ENCODE measurements around the gene SULT2A1. TPM values are rescaled to one million over a fixed set of nuclear protein-coding genes. Genes with fewer than 3 reads are reported as not detected.

SULT2A1 gene
- total RNA-seq, 2 experiments from 2014 or later, result not detected

DNA sequence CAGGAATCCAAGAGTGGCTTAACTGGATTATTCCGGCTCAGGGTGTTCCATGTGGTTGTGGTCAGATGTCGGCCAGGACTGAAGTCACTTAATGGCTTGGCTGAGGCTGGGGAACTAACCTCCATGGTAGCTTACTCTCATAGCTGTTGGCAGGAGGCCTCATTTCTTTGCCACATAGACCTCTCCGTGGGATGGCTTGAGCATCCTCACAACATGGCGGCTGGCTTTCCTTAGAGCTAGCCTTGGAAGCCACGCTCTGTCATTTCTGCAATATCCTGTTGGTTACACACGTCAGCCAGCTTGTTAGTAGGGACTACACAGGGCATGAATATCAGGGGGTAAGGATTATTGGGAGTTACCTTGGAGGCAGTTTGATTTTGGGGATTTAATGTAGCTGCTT is 59.3 kb downstream of the SULT2A1 start:
- intact Hi-C loops (cut with micrococcal nuclease; ENCODE audit: unreplicated experiment), result no loop called here
- POLR2A ChIA-PET, result no interaction called here
- no peak overlapping the region for H3K4me3 ChIP-seq (ENCODE audit: low read depth, low read length, poor library complexity, severe bottlenecking)
- H3K4me1 ChIP-seq (ENCODE audit: insufficient read depth, low read length, poor library complexity, severe bottlenecking), result no peaks in the 10 kb centered on the region
- no peak for TF ChIP-seq EZH2phosphoT487 (IDR thresholded peaks at IDR 0.05; ENCODE audit: borderline replicate concordance, low read depth, low read length)
- TF ChIP-seq CTCF (conservative IDR thresholded peaks at IDR 0.05; ENCODE audit: low read length), result no peak
- no peak overlapping the region for H2AFZ ChIP-seq (ENCODE audit: low read length)
- no peak for DNase-seq (ENCODE audit: low spot score)
- no peaks in the 10 kb centered on the region for H3K79me2 ChIP-seq (ENCODE audit: insufficient read depth, low read depth, low read length)
- H4K20me1 ChIP-seq (ENCODE audit: insufficient read depth, low read length), result no peaks in the 10 kb centered on the region
- no TSS peak for BruUV-seq (replicated peaks)
- H3K4me2 ChIP-seq (ENCODE audit: low read length), result no peak overlapping the region
- H3K9me2 ChIP-seq (ENCODE audit: insufficient read depth, low read length), result no peaks in the 10 kb centered on the region
- no peaks in the 10 kb centered on the region for H3K36me3 ChIP-seq (ENCODE audit: insufficient read depth, low read length)
- no peak overlapping the region for H3K27ac ChIP-seq (ENCODE audit: low read depth, low read length, poor library complexity, severe bottlenecking)
- no peaks in the 10 kb centered on the region for H3K9me3 ChIP-seq (ENCODE audit: low read length)
- CTCF ChIA-PET (ENCODE audit: unreplicated experiment), result no interaction called here

- Histone ChIP-seq H4K20me1 (ENCODE audit: insufficient read depth, low read length) (no peaks in the 10 kb centered on the region), H3K4me1 (ENCODE audit: insufficient read depth, low read length, poor library complexity, severe bottlenecking) (no peaks in the 10 kb centered on the region), H3K9me2 (ENCODE audit: insufficient read depth, low read length) (no peaks in the 10 kb centered on the region), H2AFZ (ENCODE audit: low read length) (no peak overlapping the region), H3K4me2 (ENCODE audit: low read length) (no peak overlapping the region), H3K27ac (ENCODE audit: low read depth, low read length, poor library complexity, severe bottlenecking) (no peak overlapping the region), H3K9me3 (ENCODE audit: low read length) (no peaks in the 10 kb centered on the region), H3K36me3 (ENCODE audit: insufficient read depth, low read length) (no peaks in the 10 kb centered on the region), H3K79me2 (ENCODE audit: insufficient read depth, low read depth, low read length) (no peaks in the 10 kb centered on the region), H3K4me3 (ENCODE audit: low read depth, low read length, poor library complexity, severe bottlenecking) (no peak overlapping the region)
- DNase-seq (ENCODE audit: low spot score), result no peak
- CTCF ChIA-PET (ENCODE audit: unreplicated experiment), result no interaction called here
- TF ChIP-seq EZH2phosphoT487 (IDR thresholded peaks at IDR 0.05; ENCODE audit: borderline replicate concordance, low read depth, low read length) (no peak), CTCF (conservative IDR thresholded peaks at IDR 0.05; ENCODE audit: low read length) (no peak)
- BruUV-seq (replicated peaks), result no TSS peak
- intact Hi-C loops (cut with micrococcal nuclease; ENCODE audit: unreplicated experiment), result no loop called here
- POLR2A ChIA-PET, result no interaction called here
Measured at GRCh38 chr19:47824396-47824795, 61.7 kb downstream of the SULT2A1 start.

DNA sequence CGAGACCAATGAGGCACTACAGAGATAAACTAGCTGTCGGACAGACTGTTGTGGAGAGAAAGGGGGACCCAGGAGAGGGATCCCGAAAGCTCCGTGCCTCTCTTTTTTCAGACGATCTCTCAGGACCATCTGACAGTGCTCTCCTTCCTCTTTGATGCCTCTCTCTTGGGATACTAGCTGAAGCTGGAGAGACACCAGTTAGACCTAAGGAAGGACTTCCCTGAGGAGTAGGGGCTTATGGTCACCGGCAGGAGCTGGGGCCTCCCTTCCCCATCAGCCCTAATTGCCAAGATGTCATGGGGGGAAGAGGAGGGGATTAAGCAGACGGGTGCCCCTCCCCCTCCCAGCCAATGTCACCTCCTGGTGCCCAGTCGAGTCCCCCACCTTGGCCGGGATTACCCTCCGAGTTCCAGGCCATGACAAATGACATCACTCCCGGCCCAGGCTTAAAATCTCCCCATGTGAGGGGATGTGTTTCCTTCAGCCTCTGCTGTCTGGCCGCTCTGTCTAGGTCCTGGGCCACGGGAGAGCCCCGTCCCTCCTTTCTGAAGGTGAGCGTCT is 64.6 kb downstream of the SULT2A1 start, which contains the start of gene CRX:
CRX (plus strand) TSS at position 478 of the 561 bp plus-strand sequence. CDS start 12,507 bp downstream, outside the sequence.
- ChIA-PET POLR2A (no interaction called here), CTCF (ENCODE audit: unreplicated experiment) (no interaction called here)
- DNase-seq (ENCODE audit: low spot score), result no peak
- no peaks in the 10 kb centered on the region for H3K9me2 ChIP-seq (ENCODE audit: insufficient read depth, low read length)
- TF ChIP-seq EZH2phosphoT487 (IDR thresholded peaks at IDR 0.05; ENCODE audit: borderline replicate concordance, low read depth, low read length) (no peak), CTCF (conservative IDR thresholded peaks at IDR 0.05; ENCODE audit: low read length) (no peak)
- H3K9me3 ChIP-seq (ENCODE audit: low read length), result no peaks in the 10 kb centered on the region
- H4K20me1 ChIP-seq (ENCODE audit: insufficient read depth, low read length), result no peaks in the 10 kb centered on the region
- H3K4me3 ChIP-seq (ENCODE audit: low read depth, low read length, poor library complexity, severe bottlenecking), result no peak within 1 kb of the TSS
- no TSS peak for BruUV-seq (replicated peaks)
- H3K36me3 ChIP-seq (ENCODE audit: insufficient read depth, low read length), result no peaks in the 10 kb centered on the region
- no peak within 1 kb of the TSS for H3K4me2 ChIP-seq (ENCODE audit: low read length)
- H3K79me2 ChIP-seq (ENCODE audit: insufficient read depth, low read depth, low read length), result no peaks in the 10 kb centered on the region
- H2AFZ ChIP-seq (ENCODE audit: low read length), result no peak within 1 kb of the TSS
- no peaks in the 10 kb centered on the region for H3K4me1 ChIP-seq (ENCODE audit: insufficient read depth, low read length, poor library complexity, severe bottlenecking)
- H3K27ac ChIP-seq (ENCODE audit: low read depth, low read length, poor library complexity, severe bottlenecking), result no peak within 1 kb of the TSS
- intact Hi-C loops (cut with micrococcal nuclease; ENCODE audit: unreplicated experiment), result no loop called here
